Measurements from ENCODE around the gene GANAB.
A peak's percentile ranks its signal among the peaks of the same experiment; 100 is the strongest.

GRCh38 chr11:62665075-62665598 lies 18.7 kb upstream of the GANAB start, which contains the start of the genes C11orf98 and CSKMT:
- TF ChIP-seq, protein P1, sequence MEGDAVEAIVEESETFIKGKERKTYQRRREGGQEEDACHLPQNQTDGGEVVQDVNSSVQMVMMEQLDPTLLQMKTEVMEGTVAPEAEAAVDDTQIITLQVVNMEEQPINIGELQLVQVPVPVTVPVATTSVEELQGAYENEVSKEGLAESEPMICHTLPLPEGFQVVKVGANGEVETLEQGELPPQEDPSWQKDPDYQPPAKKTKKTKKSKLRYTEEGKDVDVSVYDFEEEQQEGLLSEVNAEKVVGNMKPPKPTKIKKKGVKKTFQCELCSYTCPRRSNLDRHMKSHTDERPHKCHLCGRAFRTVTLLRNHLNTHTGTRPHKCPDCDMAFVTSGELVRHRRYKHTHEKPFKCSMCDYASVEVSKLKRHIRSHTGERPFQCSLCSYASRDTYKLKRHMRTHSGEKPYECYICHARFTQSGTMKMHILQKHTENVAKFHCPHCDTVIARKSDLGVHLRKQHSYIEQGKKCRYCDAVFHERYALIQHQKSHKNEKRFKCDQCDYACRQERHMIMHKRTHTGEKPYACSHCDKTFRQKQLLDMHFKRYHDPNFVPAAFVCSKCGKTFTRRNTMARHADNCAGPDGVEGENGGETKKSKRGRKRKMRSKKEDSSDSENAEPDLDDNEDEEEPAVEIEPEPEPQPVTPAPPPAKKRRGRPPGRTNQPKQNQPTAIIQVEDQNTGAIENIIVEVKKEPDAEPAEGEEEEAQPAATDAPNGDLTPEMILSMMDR (IDR thresholded peaks at IDR 0.05): no peak
- peak; percentile 97 for TF ChIP-seq POLR2A (IDR thresholded peaks at IDR 0.05)

Data from right lobe of liver (tissue), 4 donors.